Neural cell (in vitro differentiated cells): Measurements from ENCODE around the gene EPOP. TPM values are rescaled to one million over a fixed set of nuclear protein-coding genes. Genes with fewer than 3 reads are reported as not detected.
A peak's percentile ranks its signal among the peaks of the same experiment; 100 is the strongest.

Experiments used
- H2AFZ ChIP-seq: fragments of 200-600, 300-800 bp; sonication (generic), shearing (Covaris generic); 2 replicates; pipeline ENCODE4 v1.6.0; 2014; ENCODE audit warnings: low read depth, mild to moderate bottlenecking, antibody characterized with exemption, low read length, moderate library complexity
- H3F3A ChIP-seq: fragments of 200-600 bp; shearing (Covaris generic); 2 replicates; pipeline ENCODE4 v1.6.1; 2016; ENCODE audit warnings: mild to moderate bottlenecking, moderate library complexity, mixed read lengths, antibody characterized with exemption, low read length; ENCODE audit not compliant: insufficient read depth, poor library complexity, severe bottlenecking
- H3K27ac ChIP-seq: fragments of 200-600, 300-800 bp; sonication (generic), shearing (Covaris generic); 2 replicates; pipeline ENCODE4 v1.5.1; 2014; ENCODE audit warnings: mild to moderate bottlenecking, low read length, moderate library complexity
- H3K27me3 ChIP-seq: fragments of 300-800, 200-600 bp; sonication (generic), shearing (Covaris generic); 2 replicates; pipeline ENCODE4 v1.6.0; 2014; ENCODE audit warnings: mild to moderate bottlenecking, low read depth, low read length, moderate library complexity; ENCODE audit not compliant: insufficient read depth
- H3K36me3 ChIP-seq: fragments of 300-800, 200-600 bp; sonication (generic), shearing (Covaris generic); 2 replicates; pipeline ENCODE4 v1.5.1; 2014; ENCODE audit warnings: mild to moderate bottlenecking, antibody characterized with exemption, low read length, moderate library complexity; ENCODE audit not compliant: insufficient read depth
- H3K4me2 ChIP-seq: fragments of 300-800, 200-600 bp; sonication (generic), shearing (Covaris generic); 2 replicates; pipeline ENCODE4 v1.6.0; 2014; ENCODE audit warnings: mild to moderate bottlenecking, low read length
- H3K4me3 ChIP-seq: fragments of 300-800, 200-600 bp; sonication (generic), shearing (Covaris generic); 2 replicates; pipeline ENCODE4 v1.5.1; 2014; ENCODE audit warnings: mild to moderate bottlenecking, low read length, moderate library complexity
- H3K79me2 ChIP-seq: fragments of 200-600 bp; shearing (Covaris generic); replicated peaks from 2 replicates; pipeline ENCODE4 v1.6.0; 2014; ENCODE audit warnings: mild to moderate bottlenecking, low read length, moderate library complexity; ENCODE audit not compliant: insufficient read depth
- H3K9ac ChIP-seq: fragments of 300-800, 200-600 bp; sonication (generic), shearing (Covaris generic); 2 replicates; pipeline ENCODE4 v1.6.1; 2016; ENCODE audit warnings: mild to moderate bottlenecking, low read length, mixed read lengths
- H3K9me2 ChIP-seq: fragments of 200-600 bp; shearing (Covaris generic); 2 replicates; pipeline ENCODE4 v1.6.1; 2016; ENCODE audit warnings: mild to moderate bottlenecking, low read length, mixed read lengths; ENCODE audit not compliant: insufficient read depth
- H3K9me3 ChIP-seq: fragments of 200-600, 300-800 bp; sonication (generic), shearing (Covaris generic); 2 replicates; pipeline ENCODE4 v1.6.1; 2016; ENCODE audit warnings: mild to moderate bottlenecking, mixed run types, low read length, moderate library complexity, mixed read lengths
- H4K20me1 ChIP-seq: fragments of 200-600 bp; shearing (Covaris generic); 2 replicates; pipeline ENCODE4 v1.6.1; 2016; ENCODE audit warnings: mild to moderate bottlenecking, mixed run types; ENCODE audit not compliant: insufficient read depth
- EP300 ChIP-seq: fragments of 450-650 bp; conservative IDR thresholded peaks from 2 replicates; pipeline ENCODE4 v1.6.1; 2014; ENCODE audit warnings: antibody characterized with exemption, mild to moderate bottlenecking, moderate library complexity; ENCODE audit not compliant: poor library complexity, severe bottlenecking
- EZH2 ChIP-seq: fragments of 200-600, 300-800 bp; shearing (Covaris generic), sonication (generic); IDR thresholded peaks from 2 replicates; pipeline ENCODE4 v1.6.1; 2014; ENCODE audit warnings: antibody characterized with exemption, low read length, borderline replicate concordance, mild to moderate bottlenecking; ENCODE audit not compliant: insufficient read depth, poor library complexity, severe bottlenecking
- MXI1 ChIP-seq: fragments of 450-650 bp; conservative IDR thresholded peaks from 2 replicates; pipeline ENCODE4 v1.6.1; 2014; ENCODE audit warnings: antibody characterized with exemption, mild to moderate bottlenecking; ENCODE audit not compliant: poor library complexity, severe bottlenecking
- POLR2AphosphoS5 ChIP-seq: IDR thresholded peaks from 2 replicates; pipeline ENCODE4 v1.6.1; 2012
- RAD21 ChIP-seq: fragments of 450-650 bp; conservative IDR thresholded peaks from 2 replicates; pipeline ENCODE4 v1.6.1; 2014; ENCODE audit warnings: antibody characterized with exemption, mild to moderate bottlenecking, moderate library complexity
- SMC3 ChIP-seq: fragments of 450-650 bp; conservative IDR thresholded peaks from 2 replicates; pipeline ENCODE4 v1.6.1; 2014; ENCODE audit warnings: antibody characterized with exemption, mild to moderate bottlenecking, moderate library complexity; ENCODE audit not compliant: poor library complexity
- TAF1 ChIP-seq: IDR thresholded peaks from 2 replicates; pipeline ENCODE4 v1.6.1; 2012; ENCODE audit warnings: low read depth
- polyA plus RNA-seq: library from polyadenylated mRNA; depleted of rRNA; stranded (reverse); fragments of >200 nt; gene quantifications from 2 replicates; pipeline ENCODE4 v1.2.3, GENCODE V29; 2014
- TF ChIP-seq, protein P1 (sequence below): IDR thresholded peaks from 2 replicates; pipeline ENCODE4 v1.6.1; 2012; ENCODE audit warnings: borderline replicate concordance
- TF ChIP-seq, protein P2 (sequence below): fragments of 450-650 bp; IDR thresholded peaks from 2 replicates; pipeline ENCODE4 v1.5.1; 2014; ENCODE audit warnings: antibody characterized with exemption, mild to moderate bottlenecking, moderate library complexity; ENCODE audit not compliant: poor library complexity, severe bottlenecking

The EPOP gene
- polyA plus RNA-seq, 1 donor from 2014 or later, result 1.1 TPM

DNA sequence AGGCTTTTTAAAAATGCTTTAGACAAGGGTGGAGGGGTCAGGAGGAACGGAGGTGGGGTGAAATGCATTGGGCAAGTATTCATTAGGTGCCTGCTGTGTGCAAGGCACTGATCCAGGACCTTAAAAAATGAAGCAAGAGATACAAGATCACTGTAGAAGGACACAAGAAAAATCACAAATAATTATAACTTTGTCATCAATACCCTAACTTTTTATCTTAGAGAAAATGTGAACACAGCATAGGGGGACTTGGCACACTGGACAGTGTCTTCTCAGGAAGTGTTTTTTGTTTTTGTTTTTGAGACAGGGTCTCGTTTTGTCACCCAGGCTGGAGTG, 7.0 kb downstream of the EPOP start:
- TF ChIP-seq EZH2 (no peak), EP300 (no peak), MXI1 (no peak), RAD21 (no peak), POLR2AphosphoS5 (no peak), SMC3 (no peak), TAF1 (no peak)
- TF ChIP-seq, protein P1, sequence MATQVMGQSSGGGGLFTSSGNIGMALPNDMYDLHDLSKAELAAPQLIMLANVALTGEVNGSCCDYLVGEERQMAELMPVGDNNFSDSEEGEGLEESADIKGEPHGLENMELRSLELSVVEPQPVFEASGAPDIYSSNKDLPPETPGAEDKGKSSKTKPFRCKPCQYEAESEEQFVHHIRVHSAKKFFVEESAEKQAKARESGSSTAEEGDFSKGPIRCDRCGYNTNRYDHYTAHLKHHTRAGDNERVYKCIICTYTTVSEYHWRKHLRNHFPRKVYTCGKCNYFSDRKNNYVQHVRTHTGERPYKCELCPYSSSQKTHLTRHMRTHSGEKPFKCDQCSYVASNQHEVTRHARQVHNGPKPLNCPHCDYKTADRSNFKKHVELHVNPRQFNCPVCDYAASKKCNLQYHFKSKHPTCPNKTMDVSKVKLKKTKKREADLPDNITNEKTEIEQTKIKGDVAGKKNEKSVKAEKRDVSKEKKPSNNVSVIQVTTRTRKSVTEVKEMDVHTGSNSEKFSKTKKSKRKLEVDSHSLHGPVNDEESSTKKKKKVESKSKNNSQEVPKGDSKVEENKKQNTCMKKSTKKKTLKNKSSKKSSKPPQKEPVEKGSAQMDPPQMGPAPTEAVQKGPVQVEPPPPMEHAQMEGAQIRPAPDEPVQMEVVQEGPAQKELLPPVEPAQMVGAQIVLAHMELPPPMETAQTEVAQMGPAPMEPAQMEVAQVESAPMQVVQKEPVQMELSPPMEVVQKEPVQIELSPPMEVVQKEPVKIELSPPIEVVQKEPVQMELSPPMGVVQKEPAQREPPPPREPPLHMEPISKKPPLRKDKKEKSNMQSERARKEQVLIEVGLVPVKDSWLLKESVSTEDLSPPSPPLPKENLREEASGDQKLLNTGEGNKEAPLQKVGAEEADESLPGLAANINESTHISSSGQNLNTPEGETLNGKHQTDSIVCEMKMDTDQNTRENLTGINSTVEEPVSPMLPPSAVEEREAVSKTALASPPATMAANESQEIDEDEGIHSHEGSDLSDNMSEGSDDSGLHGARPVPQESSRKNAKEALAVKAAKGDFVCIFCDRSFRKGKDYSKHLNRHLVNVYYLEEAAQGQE, result no peak
- TF ChIP-seq, protein P2, sequence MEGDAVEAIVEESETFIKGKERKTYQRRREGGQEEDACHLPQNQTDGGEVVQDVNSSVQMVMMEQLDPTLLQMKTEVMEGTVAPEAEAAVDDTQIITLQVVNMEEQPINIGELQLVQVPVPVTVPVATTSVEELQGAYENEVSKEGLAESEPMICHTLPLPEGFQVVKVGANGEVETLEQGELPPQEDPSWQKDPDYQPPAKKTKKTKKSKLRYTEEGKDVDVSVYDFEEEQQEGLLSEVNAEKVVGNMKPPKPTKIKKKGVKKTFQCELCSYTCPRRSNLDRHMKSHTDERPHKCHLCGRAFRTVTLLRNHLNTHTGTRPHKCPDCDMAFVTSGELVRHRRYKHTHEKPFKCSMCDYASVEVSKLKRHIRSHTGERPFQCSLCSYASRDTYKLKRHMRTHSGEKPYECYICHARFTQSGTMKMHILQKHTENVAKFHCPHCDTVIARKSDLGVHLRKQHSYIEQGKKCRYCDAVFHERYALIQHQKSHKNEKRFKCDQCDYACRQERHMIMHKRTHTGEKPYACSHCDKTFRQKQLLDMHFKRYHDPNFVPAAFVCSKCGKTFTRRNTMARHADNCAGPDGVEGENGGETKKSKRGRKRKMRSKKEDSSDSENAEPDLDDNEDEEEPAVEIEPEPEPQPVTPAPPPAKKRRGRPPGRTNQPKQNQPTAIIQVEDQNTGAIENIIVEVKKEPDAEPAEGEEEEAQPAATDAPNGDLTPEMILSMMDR, result no peak
- no peaks in the 10 kb centered on the region for H3K79me2 ChIP-seq
- no peak overlapping the region for H3K9ac ChIP-seq
- no peak overlapping the region for H3K27ac ChIP-seq
- no peak overlapping the region for H2AFZ ChIP-seq
- no peaks in the 10 kb centered on the region for H3K9me3 ChIP-seq
- H3K4me2 ChIP-seq, result no peak overlapping the region
- no peaks in the 10 kb centered on the region for H3F3A ChIP-seq
- no peaks in the 10 kb centered on the region for H3K36me3 ChIP-seq
- H3K27me3 ChIP-seq, result peaks cover 50% of the 10 kb centered on the region
- H4K20me1 ChIP-seq, result no peaks in the 10 kb centered on the region
- H3K9me2 ChIP-seq, result no peaks in the 10 kb centered on the region
- H3K4me3 ChIP-seq, result no peak overlapping the region

DNA sequence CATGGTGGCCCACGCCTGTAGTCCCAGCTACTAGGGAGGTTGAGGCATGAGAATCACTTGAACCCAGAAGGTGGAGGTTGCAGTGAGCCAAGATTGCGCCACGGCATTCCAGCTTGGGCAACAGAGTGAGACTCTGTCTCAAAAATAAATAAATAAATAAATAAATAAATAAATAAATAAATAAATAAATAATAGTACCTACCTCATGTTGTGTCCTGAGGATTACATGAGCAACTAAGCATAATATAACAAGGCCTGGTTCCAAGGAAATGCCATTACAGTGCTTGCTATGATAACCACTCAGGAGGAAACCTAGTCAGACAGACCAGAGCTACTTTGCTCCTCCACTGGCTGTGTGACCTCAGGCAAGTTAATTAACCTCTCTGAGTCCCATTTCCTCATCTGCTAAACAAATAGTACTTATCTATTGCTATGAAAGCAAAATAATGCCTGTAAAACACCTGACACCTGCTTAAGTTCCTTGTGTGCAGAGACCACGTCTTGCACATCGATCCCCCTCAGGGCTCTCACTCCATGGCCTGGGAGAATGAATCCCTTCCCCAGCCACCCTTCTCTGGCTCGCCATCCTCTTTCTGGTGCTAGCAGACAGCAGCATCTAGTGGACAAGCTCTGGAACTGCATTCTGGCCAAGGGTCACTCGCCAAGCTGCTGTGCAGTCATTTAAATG, 7.5 kb downstream of the EPOP start:
- Histone ChIP-seq H3F3A (no peaks in the 10 kb centered on the region), H3K27ac (no peak overlapping the region)
- TF ChIP-seq EZH2 (no peak), MXI1 (no peak), POLR2AphosphoS5 (no peak), TAF1 (no peak), SMC3 (peak; percentile 97), EP300 (no peak), RAD21 (peak; percentile 99)
- TF ChIP-seq, protein P2, result peak; percentile 99
- TF ChIP-seq, protein P1, result no peak

More for the DNA sequence above, 7.5 kb downstream of the EPOP start:
- H3K9me2 ChIP-seq, result no peaks in the 10 kb centered on the region
- no peaks in the 10 kb centered on the region for H3K9me3 ChIP-seq
- no peaks in the 10 kb centered on the region for H3K36me3 ChIP-seq
- no peak overlapping the region for H3K4me3 ChIP-seq
- no peaks in the 10 kb centered on the region for H3K79me2 ChIP-seq
- H4K20me1 ChIP-seq, result no peaks in the 10 kb centered on the region
- no peak overlapping the region for H3K9ac ChIP-seq
- H3K4me2 ChIP-seq, result no peak overlapping the region
- H3K27me3 ChIP-seq, result peaks cover 45% of the 10 kb centered on the region
- H2AFZ ChIP-seq, result no peak overlapping the region
